Femur (tissue), 1 donor: ENCODE results near the gene MYO15B.
A peak's percentile ranks its signal among the peaks of the same experiment; 100 is the strongest.

ENCODE experiments used
- DNase-seq: peaks from one replicate; pipeline ENCODE4 v3.0.0-alpha.2; 2017

Gene MYO15B

GRCh38 chr17:75587675-75588595 lies at the start of gene MYO15B:
Gene MYO15B (plus strand): TSS chr17:75587800. CDS start chr17:75588058, 258 bp downstream.
- DNase-seq = peak; percentile 80

GRCh38 chr17:75539967-75540729 lies 47.5 kb upstream of the MYO15B start:
- no peak for DNase-seq

DNA sequence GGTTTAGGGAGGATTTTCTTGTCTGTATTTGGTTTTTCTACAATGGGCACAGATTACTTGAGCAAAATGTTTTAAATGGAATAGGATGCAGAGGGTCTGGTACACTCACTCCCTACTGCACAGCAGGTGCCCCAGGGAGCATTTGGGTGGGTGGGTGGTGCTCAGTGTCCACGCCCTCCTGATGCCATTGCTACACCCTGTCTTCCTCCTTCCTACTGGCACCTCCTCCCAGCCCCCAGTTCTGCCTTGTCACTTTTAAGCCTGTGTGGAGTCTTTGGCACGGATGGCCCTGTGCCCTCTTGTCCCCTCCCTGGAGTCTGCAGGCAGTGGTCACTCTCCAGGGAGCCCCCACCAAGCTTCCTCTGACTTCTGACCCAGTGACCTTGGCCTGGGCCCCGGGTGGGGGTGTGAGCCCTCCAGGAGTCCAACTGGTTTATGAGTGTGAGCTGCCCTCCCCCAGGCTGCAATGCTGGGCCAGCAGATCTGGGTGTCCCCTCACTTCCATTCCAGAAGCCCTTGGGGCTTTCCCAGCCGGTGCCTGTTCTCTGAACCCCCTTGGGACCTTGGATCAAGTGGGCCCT lies 46.6 kb upstream of the MYO15B start:
- no peak for DNase-seq

GRCh38 chr17:75542229-75542628 lies 45.4 kb upstream of the MYO15B start:
- DNase-seq = no peak

DNA sequence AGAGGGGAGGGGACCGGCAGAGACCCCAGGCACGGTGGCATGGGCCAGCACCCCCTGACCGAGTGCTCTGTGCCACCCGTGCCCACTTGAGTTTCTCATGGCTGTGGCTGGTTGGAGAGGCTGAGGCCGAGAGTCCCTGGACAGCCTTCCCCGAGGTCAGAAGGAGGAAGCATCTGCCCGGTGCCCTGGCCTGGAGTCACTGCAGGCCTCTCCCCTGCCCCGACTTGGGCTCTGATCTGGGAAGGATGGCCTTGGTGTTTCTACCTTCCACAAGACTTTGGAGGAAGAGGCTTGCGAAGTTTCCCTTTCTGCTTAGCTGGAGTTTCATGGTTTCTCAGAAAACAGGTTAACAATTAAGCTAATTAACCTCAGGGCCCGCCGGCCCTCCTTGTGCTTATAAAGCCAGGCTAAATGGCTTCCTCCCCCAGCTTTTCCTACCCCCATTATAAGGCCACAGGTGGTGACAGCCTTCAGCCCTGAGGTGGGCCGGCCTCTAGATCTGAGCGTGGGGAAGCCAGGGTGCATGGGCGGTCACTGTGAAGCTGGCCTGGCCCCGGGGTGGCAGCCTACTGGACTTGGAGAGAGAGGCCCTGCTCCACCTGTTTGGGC lies 44.8 kb upstream of the MYO15B start:
- DNase-seq = no peak

- no peak for DNase-seq
These were observed 43.4 kb upstream of the MYO15B start for GRCh38 chr17:75544250-75544649.

DNA sequence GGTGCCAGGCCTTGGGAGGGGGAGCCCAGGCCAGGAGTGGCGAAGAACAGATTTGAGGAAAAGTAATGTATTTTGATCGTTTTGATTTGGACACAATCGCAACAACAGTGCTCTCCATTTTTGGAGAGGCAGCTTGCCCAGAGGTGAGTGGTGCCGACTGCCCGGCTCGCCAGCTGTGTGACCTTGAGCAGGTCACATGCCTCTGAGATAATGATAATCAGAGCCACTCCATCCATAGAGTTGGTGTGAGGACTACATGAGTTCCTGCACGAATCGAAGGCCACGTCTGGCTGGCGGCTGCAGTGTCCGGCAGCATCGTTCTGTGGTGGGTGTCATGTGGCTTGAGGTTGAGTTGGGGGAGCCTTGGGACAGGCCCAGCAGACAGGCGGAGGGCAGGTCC lies 41.4 kb upstream of the MYO15B start:
- no peak for DNase-seq

- no peak for DNase-seq
These were observed 40.5 kb upstream of the MYO15B start for GRCh38 chr17:75547091-75547490.

DNA sequence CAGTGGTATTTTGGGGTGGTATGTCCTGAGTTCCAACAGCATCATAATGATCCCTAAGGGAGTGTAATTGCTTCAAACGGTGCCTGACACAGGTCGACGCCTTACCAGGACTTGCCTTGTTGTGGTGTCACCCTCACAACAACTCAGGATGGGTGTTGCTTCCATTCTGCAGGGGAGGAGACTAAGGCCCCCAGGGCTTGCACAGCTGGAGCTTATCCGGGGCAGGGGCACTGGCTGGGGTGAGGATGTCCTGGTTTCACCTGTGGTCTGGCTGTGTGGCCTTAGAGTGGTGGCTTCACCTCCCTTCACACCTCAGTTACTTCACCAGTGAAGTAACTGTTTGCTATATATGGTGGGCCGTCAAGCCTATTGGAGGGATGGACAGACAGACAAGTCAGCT lies 38.8 kb upstream of the MYO15B start:
- no peak for DNase-seq

- DNase-seq = peak; percentile 53
These were observed 38.1 kb upstream of the MYO15B start for GRCh38 chr17:75549246-75550138.

GRCh38 chr17:75550139-75550465 lies 37.5 kb upstream of the MYO15B start:
- no peak for DNase-seq

DNA sequence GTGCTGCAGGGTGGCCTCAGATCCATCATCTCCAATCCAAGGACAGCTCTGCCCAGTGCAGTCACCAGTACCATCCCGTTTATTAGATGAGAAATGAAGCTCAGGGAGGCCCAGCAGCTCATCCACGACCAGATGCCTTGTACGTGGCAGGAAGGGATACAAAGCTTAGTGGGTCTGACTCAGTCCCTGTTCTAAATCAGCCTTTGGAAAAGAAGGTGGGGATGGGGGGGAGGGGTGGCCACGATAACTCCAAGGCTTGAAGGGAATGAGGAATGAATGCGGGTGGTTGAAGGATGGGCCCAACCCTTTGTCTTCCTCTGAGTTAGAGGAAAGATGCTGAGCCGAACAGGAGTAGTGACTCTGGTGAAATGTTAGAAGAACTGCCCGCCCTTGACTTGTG lies 36.3 kb upstream of the MYO15B start:
- DNase-seq = no peak

DNA sequence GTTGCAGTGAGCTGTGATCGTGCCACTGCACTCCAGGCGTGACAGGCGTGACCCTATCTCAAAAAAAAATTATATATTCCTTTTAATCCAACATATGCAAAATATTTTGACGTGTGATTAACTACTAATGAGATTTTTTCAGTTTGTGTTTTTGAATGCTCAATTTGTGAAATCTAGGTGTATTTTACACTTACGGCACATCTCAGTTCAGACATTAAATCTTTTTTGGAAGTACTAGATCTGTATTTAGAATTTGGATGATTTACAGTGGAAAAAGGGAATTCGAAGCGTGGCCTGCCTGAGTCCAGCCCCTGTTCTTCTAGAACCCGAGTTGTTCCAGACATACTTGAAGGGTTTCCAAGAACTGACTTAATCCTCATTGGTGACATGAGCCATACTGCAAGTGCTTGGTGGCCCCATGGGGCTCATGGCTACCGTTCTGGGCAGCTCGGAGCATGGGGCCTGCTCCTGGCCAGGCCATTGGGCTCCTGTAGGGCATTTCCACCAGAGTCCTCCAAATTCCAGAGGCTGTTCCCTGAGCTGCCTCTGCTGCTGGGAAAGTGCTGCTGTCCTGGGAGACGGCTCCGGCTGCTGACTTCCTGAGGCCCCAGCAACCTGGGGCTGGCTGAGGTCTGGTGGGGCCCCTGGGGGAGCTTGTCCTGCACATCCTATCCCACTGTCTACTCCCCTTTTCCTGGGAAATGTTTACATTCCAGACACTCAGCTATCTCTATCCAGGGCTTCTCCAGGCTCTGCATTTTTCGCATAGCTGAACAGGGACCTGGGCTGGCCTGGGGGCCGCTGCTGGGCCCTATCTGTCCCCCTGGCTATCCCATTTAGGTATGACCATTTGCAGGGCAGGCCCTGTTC lies 34.9 kb upstream of the MYO15B start:
- no peak for DNase-seq

DNA sequence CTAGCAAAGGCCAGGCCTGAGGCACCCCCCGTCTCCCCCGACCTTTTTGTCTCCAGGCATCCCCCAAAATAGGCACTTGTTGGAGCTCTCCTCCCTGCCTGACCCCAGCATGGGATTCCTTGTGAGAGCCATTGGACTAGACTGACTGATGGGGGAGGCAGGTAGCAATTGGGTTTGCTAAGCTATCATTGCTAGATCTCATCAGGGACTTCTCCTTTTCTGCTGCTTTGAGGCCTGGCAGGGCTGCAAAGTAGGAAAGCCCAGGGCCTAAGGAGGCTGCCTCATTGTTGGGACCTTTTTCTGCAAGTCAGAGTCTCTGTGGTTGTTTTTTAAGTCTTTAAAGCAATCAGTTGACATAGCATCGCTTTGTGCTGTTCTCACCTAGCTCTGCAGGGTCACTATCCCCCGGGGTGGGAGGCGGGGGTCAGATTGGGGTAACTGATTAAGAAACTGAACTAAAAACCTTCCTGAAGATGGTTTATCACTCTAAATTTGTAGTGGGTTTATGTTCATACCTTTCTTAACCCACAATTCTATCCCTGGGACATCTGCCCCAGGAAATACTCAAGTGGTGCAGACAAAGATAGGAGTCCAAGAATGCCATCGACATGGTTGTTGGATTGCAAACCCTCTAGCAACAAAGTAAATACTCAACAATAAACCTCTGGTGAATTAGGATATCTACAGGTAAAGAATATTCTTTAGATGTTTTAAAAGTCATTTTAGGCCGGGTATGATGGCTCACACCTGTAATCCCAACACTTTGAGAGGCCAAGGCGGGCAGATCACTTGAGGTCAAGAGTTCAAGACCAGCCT lies 34.1 kb upstream of the MYO15B start:
- no peak for DNase-seq

DNA sequence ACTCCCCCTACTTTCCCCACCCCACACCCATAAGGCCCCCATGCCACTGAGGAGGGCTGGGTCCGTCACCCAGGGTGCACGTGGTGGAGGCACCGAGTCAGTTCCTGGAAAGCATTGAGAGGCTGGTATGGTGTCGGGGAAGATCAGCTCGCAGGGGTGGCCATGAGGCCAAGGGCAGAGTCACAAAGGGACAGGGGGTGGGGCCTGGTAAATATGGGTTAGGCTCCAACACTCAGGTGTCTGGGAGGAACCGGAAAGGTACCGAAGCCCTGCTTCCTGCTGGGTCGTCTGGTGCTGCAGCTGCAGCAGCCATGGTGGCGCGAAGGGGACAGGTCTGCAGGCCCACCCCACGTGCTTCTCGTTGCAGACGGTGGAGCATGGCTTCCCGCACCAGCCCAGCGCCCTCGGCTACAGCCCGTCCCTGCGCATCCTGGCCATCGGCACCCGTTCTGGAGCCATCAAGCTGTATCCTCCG lies 31.9 kb upstream of the MYO15B start:
- no peak for DNase-seq

DNA sequence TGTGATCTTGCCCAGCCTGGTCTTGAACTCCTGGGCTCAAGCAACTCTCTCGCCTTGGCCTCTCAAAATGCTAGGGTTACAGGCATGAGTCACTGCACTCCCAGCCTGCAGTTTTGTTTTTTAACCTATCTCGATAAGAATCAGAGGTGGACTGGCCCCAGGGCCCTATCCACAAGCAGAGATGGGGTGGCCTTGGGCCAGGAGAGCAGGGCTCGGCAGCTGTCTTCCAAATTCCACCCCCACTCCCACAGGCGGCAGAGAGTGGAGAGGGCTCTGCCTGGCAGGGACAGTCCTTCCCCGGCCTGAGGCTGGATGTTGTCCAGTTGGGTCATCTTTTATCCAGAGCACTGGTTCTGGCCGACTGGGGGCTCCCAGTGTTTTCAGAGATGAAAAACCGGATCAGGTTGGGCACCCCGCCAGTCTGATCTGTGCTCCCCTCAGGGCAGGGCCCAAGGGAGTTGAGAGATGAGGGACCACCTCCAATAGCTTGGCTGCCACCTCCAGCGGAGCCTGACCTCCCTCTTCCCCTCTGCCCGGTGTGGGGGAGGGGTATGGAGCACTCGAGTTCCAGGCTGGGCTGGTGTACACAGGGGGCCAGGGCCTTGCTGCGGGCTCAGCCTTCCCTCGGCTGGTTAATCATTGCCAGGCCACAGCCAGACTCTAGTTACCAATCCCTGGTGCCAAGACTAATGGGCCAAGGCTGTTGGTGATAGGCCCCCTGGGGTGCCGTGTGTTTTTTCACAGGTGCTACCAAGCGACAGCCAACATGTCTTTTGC lies 30.3 kb upstream of the MYO15B start:
- peak; percentile 41 for DNase-seq

DNA sequence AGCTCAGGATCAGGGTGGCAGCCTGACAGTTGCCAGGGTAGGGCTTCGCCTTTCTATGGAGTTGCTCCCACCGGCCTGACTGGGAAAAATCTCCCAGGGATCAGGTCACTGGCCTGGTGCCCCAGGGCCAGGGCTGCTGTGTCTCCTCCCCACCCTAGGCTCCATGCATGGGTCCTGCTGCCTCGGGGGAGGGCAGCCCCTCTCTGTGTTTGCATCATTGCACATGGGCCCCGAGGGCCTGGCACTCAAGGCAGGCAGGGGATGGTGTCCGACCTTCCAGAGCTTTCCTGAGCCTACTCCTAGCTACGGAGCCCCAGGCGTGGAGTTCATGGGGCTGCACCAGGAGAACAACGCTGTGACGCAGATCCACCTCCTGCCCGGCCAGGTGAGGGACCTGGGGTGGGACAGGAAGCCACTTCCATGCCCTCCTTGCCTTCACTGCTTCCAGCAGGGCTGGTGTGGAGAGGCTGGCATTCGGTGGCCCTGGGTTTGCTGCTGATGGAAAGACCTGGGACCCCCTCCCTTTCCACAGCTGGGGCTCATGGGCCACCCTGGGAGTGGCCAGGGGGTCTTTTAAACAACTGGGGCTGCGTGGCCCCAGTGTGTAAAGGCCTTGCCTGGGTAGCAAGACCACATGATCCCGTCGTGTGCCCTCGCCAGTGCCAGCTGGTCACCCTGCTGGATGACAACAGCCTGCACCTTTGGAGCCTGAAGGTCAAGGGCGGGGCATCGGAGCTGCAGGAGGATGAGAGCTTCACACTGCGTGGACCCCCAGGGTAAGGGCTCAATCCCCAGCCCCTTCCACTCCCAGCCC lies 29.5 kb upstream of the MYO15B start:
- DNase-seq = no peak
